Endothelial cell of hepatic sinusoid (primary cell): ENCODE data around the gene OTP.

Experiments
- in situ Hi-C: cut with HindIII; loops from 2 replicates; pipeline ENCODE4 v1.10.0; 2017; ENCODE audit warnings: low sequenced_read_pairs

OTP gene

DNA sequence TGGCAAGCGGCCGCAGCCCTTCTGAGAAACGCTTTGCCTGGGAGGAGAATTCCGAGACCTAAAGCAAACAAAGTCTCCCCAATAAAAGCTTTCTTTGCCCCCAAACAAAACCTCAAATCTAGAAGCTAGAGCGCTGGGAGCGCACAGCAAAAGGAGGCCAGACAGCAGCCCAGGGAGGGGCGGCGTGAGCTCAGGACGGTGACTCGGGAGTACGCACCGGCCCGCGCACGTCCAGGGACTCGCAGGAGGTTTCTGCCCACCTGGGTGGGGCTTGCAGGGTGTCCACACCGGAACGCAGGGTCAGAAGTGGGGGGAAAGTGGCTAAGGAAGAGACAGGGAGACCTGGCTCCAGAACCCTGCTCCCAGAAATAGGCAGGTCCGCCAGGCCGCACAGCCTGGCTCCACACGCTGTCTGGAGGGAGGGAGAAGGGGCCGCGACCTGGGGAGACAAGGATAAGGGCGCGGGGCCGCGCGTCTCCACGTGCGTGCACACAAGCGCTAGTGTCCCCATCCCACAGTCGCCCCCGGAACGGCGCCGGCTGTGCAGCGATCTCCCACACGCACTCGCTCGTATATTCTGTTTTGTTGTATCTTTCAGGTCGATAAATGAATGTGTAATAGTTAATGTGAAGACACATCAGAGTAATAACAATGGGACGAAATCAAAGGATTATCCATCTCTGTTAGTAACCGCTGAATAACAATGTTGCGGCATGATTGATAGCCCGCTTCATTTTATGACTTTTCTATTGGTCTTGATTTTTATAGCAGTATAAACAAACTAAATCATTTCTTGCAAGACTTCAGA, 2.3 kb upstream of the OTP start:
- in situ Hi-C loops, result no loop called here

DNA sequence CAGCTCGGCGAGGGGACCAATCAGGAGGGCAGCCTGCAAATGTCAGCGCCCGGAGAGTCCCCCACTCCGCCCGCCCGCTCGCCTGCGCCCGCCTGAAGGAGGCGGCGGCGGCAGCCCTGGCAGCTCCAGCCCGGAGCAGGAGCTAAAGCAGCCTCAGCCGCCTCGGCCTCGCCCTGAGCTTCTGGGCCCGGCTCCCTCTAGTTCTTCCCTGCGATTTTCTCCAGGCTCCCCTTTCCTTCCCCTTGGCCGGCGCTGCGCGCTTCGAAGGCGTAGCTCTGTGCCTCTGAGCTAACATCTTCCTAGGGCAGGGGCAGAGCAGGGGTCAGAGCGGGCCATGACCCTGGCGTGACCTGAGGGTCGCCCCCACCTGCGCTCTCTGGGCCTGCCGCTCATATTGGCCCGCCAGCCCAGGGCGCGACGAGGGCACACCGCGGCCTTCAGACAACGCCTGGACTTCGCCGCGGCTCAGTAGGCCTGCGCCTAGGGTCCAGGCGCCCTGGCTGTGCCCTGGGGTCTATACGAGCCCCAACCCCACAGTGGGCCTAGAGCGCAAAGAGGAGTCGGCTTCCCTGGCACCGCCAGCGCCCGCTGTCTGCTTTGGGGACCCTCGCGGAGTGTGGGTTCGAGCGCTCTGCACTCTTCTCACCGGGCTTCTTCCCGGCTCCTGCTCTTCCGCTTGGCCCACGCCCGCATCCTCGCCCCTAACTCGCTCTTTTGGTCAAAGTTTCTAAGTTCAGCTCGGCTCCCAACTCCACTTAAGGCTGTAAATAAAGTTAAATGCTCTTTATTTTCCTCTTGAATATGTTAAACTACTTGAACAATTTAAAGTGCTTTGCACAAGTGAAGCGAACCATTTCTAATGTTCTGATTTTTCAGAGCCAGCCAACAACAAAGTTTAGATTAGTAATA, 504 bp upstream of the OTP start:
- in situ Hi-C loops, result no loop called here

DNA sequence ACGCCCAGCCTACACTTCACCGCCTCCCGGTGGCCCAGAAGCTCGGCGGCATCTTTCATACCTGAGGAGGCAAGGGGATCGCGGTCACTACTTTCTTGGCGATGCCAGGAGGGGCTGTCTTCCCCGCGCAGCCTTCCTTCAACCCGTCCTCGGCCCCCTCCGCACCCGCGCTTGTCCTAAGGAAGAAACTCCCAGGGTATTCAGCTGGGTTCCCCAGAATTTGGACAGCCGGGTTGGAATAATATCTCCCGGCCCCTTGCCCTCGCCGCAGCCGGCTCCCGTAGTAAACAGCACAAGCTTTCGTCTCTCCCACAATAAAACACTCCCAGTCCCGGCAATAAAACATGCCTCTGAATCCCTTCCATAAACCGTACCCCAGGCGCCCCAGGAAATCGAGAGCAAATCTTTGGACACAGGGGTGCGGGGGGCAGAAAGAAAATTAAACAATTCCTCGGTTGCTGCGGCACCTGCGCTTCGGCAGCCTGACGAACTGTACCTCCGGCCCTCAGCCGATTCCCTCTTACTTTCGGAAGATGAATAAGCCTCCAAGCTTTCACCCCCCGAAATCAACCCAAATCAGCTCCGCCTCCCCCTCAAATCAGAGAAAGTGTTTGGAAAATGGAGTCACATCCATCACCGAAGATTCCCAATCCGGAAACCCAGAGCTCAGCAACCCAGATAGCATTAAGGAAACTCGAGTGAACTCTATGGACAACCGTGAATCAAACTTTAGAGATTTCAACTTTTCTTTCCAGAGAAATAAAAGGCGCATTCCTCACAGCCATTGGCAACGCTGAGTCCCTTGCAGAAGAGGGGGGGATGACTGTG, 1.1 kb downstream of the OTP start:
- in situ Hi-C loops, result no loop called here

DNA sequence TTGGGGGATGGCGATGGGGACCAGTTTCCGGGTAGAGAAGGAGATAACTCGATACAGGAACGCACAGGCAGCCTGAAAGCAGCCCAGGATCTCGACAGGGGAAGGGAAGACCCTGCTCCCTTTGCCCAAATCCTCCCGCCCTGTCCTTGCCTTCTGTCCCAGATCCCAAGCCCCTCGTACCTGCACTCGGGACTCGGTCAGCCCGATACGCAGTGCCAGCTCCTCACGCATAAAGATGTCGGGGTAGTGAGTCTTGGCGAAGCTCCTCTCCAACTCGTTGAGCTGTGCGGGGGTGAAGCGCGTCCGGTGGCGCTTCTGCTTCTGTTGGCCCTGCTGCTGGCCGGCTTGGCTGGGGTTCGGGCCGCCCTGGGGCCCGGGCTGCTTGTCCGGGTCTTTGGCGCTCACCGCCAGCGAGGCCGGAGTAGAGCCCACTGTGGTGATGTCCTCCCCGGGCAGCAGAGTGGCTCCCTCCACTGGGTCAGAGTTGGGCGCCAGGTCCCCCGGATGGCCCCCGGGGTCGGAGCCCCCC, 1.8 kb downstream of the OTP start:
- in situ Hi-C loops, result no loop called here

DNA sequence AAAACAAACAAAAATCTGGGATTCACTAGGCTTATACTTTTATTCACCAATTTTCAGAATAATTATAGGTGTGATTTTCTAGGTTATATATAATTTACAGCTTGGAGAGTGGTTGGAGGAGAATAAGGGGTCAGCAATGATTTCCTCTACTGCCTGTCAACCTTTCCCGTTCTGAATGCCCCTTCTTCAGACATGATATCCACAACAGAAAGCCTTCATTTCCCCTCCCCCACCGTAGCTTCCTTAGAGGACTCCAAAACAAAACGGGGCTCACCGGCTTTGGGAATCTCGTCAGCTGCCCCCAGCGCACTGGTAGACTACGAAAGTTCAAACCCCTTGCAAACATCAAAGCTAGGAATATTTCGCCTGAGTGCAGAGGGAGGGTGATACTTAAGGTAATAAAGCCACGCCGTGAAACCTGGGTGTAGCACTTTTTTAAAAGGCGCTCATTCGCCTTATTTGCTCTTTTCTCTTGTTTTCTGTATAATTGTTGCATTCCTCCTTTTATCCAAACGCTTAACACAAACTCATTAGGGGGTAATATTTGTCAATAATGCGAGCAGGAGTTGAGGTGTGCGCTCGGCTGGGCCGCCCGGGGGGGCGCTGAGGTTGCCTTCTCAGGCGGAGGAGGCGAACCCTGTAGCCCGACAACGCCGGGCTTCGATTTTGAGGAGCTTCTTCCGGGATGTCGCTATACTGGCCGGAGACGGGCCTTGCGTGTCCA, 2.4 kb downstream of the OTP start:
- in situ Hi-C loops, result no loop called here

DNA sequence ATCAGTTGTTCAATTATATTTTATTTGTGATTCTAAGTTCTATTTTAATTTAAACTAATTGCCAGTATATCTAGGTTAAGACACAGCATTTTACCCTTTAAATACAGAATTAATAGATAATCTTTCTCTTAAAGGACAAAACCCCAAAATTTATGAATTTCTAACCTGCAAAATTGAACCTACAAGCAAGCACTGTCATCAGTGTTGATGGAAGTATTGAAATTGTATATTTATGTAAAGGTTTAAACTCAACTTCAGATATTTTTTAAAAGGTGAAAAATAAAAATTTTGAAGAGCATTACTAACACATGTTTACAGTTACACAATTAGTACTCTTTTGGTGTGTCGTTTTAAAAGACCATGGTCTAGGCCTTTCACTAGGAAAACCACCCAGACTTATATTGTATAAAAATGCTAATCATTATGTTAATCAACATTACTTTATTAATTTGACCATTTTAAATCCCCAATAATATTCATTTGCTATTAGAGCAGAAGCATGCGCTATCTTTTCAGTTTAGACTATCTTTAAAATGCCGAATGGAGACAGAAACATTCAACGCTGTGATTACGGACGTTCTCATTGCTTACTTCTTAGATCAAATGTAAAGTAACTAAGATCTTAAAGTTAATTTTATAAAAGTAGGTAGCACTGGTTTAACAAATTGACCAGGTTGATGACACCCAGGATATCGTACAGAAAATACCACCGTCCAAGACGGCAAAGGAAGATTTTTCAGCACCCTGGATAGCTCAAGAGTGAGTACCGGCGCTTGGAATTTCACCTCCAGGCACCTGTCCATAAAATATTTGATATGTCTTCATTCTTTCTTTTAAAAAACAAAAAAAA, 3.2 kb downstream of the OTP start:
- in situ Hi-C loops, result no loop called here

DNA sequence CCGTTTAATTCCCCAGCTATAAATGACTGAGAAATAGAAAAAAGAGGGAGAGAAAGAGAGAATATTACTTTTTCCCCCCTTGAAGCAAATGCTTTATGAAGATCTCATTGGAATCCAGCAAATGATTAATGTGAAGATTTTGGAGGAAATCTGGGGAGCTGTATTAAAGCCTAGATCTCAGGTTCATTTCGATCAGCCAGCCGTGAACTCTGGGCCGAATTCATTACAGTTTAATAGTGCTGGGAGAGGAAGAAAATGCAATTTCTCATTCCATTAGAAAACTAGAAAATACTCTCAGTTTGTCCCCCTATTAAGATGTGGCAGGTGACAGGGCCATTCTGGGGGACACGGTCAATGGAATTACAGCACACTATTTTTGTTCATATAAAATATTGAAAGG, 4.8 kb downstream of the OTP start:
- in situ Hi-C loops, result no loop called here

DNA sequence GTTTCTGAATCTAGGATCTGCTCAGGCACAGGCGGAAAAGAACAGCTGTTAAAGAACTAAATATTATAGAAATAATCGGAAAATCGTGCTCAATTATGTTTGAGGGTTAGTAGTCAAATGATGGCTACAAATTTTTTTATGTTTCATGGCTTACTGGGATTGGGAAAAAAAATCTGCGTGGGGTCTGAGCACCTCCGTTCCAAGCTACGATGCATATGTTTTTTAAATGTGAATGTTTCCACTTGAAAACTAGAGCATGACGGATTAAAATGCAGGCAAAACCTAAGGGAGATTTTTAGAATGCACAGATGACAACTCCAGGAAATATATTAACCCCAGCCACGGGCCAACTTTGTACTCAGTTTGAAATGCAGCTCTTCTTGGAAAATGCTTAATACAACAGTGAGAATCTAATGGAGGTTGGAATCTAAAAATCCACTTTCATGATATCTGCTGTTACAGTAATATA, 5.3 kb downstream of the OTP start:
- in situ Hi-C loops, result no loop called here

DNA sequence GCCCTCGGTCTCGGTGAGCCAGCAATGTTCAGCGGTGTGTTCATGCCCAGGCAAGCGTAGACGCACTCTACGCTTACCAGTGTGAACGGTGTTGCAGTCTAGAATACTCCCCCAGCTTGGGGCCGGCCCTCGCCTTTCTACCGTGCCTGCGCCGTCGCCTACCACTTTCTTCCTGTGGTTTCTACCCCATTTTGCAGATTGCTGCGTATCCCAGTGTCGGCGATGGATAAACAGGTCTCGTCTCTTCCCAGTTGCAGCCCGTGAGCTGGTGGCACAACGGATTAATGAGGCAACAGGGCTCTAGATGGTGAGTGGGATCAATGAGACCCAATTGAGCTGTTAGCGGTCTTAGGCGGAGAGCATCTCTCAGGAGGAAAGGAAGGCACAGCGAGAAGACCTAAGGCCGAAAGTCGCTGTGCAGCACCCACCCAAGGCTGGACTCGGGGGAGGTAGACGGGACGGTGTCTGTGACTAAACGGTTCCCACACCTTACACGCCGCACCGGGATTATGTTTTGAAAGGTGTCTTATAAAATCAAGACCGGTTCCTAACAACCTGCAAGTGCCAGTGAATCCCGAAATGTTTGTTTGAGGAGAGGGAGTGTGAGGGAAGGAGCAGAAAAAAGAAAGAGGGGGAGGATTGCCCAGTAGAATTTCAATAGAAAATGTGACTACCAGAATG, 5.8 kb downstream of the OTP start:
- in situ Hi-C loops, result no loop called here

DNA sequence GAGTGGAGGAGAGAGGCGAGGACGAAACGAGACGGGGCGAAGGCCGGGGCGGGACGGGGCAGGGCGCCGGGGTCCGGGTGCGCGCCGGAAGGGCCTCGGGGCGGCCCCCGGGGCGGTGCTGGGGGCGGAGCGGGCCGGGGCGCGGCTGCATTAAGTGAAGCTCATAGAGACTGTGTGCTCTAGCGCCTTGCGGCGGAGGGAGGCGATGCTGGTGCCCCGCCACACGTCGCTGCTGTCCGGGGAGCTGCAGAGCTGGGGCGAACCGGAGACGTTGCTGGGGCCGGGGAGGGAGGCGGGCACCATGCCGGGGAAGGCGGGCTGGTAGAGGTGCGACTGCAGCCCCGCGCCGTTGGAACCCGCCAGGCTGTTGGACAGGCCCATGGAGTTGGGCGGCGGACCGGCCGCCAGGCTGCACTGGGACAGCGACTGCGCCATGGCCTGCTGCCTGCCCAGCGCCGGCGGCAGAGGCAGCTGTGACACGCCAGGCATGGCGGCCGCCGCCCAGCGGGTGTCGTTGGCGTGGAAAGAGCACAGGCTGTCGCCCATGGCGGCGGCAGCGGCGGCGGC, 8.3 kb downstream of the OTP start:
- in situ Hi-C loops, result no loop called here

DNA sequence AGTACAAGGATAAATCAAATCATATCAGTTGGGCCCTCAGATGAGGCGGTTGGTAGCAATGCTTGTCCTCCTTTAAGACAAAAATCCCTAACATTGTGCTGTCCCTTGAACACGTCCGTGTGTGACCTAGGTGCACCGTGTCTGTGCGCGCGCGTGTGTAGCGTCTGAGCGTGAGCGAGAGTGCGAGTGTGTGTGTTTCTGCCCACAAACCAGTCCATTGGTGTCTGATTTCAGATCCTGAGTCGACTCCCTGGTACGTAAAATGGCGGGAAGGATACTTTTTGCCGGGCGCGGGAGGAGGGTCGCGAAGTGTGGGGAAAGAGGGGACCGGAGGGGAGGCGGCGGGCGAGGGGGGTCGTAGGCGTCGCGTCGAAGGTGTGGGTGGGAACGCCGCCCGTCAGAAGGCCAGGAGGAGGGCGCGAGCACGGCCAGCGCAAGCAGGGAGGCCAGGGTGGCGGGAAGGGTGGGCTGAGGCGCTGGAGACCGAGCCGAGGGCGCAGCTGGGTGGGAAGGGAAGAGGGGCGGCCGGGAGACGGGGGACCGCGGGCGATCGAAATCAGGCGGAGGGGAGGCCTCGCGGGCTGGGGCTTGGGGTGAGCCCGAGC, 8.9 kb downstream of the OTP start:
- in situ Hi-C loops, result no loop called here

DNA sequence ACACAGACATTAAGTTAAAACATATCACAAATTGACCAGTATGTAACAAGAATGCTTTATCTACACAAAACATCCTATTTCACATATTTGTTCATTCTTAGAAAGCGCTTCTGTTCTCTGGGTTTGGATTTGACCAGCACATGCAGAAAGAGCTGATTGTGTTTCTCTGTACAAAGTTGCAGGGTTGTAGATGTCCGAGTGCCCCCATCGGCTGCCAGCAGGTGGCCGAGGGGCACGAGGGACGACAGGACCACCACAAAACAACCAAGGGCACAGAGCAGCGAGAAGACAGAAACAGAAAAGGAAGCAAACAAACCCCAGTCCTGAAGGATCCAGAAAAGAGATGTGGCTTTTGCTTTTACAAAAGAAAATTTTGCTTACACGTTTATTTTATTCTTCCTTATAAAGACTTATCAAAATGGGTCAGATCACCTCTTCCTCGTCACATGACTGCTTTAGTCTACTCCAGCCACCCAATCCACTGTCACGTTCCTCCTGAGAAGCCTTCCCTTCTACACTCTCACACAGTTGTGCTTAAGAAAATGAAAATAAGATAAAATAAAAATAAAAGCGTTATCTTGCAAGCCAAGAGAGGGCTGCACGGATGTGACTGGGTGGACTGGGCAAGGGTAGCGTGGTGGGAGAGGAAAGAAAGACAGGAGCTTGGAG, 9.5 kb downstream of the OTP start:
- in situ Hi-C loops, result no loop called here

DNA sequence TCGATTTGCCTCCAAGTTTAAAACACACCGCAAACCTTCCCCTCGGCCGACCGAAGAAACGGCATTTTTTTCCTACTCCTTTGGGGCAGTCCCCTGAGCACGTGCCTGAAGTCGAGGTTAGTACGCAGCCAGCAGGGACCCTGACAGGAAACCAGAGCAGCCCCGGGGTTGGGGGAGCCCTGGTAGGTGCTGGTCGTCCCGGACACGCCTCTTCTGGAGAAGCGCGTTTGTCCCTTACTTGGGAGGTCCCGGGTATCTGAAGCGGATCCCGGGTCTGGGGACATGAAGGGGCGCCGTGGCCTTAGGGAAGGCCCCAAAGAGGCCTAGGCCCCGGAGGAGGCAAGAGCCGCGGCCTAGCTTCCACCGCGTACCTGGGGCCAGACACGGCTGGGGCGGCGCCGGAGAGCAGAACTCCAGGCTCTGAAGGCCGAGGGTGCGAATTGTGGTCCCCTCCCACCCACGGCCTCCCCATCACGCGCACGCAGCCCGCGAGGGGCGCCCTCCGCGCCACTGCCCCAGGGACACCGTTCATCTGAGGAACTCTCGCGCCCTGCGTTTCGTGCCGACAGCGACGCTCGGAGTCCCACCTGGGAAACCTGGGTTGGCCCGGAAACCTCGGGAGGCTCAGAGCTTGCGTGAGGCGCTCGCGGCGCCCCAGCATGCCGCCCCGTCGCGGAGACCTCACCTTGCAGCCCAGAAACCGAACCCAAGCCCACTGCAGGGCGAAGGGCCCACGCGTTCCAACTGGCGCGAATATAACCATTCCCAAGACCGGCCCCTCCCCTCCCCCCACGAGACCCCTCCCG, 10.4 kb downstream of the OTP start:
- in situ Hi-C loops, result no loop called here

DNA sequence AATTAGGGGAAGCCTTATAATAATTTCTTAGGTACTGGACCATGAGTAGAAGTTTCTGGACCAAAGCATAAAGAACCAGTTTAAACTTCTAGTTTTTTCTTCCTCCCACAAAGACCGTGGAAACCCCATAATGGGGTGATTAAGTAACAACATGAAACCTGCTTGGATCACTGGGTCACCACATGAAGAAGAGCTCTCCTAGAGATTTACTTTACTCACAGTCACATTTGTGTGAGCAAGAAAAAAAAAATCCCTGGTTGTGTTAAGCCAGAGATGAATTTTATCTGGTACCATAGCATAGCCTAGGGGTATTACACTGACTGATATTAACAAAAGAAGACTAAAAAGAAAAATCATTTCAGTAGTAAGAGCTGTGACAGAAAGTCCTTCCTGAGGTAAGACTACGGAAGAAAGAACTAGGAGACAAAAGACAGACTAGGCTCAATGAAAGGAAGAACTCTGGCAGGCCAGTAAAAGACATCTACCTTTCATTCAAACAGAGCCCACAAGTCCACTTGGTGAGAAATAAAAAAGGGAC, 15.2 kb downstream of the OTP start:
- in situ Hi-C loops, result no loop called here

DNA sequence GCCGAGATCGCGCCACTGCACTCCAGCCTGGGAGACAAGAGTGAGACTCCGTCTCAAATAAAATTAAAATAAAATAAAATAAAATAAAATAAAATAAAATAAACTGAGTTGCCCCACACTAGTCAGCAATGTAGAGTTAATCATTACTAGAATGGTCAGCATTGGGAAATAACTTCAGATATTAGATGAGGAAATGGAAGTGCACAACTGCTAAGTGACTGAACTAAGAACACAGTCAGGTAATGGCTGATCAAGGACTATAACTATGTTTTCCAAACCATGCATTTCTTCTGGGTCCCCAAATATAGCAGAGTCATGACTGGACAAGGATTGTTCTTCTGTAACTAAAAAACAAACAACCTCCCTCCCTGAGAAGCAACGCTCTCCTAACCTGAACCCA, 17.1 kb downstream of the OTP start:
- in situ Hi-C loops, result no loop called here

DNA sequence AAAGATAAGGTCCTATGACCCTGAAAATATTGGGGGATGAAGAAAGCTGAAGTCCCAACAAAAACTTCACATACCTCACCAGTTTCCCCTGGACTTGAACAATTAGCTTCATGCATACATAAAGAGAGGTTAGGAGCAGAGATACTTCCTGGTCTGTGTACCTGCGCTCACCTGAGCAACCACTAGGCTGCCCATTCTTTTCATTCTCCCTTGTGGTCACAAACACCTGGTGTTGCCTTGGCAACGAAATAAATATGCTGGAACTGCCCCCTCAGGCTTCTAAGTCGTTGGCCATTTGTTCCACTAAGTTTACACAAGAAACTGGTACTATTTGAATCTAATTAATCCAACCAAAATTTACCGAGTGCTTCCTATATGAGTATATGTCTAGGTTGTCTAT, 18.1 kb downstream of the OTP start:
- in situ Hi-C loops, result no loop called here
